GM12891 (cell line): ENCODE measurements around the gene DDIAS.
"Not testable (repeated sequence)": the region's sequence is repeated elsewhere in the genome, so short reads cannot be mapped to it uniquely, and the experiment has no call there.

Experiments
- DNase-seq: peaks from one replicate; pipeline ENCODE4 v3.0.0; 2011; ENCODE audit warnings: low spot score; ENCODE audit not compliant: insufficient read length
- FAIRE-seq: peaks from 2 replicates; lab custom pipeline; 2011; peaks lifted over from hg19 to GRCh38; lab: Jason Lieb, UNC
- PAX5 ChIP-seq: IDR thresholded peaks from 2 replicates; pipeline ENCODE4 v1.6.1; 2011; ENCODE audit warnings: low read length, moderate library complexity, mild to moderate bottlenecking; ENCODE audit not compliant: insufficient read depth, severe bottlenecking
- POLR2A ChIP-seq: IDR thresholded peaks from 2 replicates; pipeline ENCODE4 v1.6.1; 2011; ENCODE audit warnings: low read depth, low read length, control low read depth
- POLR2AphosphoS5 ChIP-seq: IDR thresholded peaks from 2 replicates; pipeline ENCODE4 v1.6.1; 2011; ENCODE audit warnings: low read depth, low read length, control low read depth
- POU2F2 ChIP-seq: IDR thresholded peaks from 2 replicates; pipeline ENCODE4 v1.6.1; 2011; ENCODE audit warnings: low read depth, mild to moderate bottlenecking, control low read depth, low read length, moderate library complexity
- SPI1 ChIP-seq: IDR thresholded peaks from 2 replicates; pipeline ENCODE4 v1.6.1; 2011; ENCODE audit warnings: low read depth, low read length, control low read depth
- TAF1 ChIP-seq: IDR thresholded peaks from 2 replicates; pipeline ENCODE4 v1.6.1; 2011; ENCODE audit warnings: low read depth, low read length, control low read depth

DDIAS gene

GRCh38 chr11:82942376-82942775 lies 40.8 kb downstream of the DDIAS start:
- no peak for DNase-seq
- FAIRE-seq: no peak
- TF ChIP-seq POU2F2 (no peak), PAX5 (no peak), POLR2AphosphoS5 (no peak), SPI1 (no peak), POLR2A (no peak), TAF1 (no peak)

GRCh38 chr11:82943430-82943829 lies 41.9 kb downstream of the DDIAS start:
- FAIRE-seq, DNase-seq: not testable (repeated sequence)

- DNase-seq (no peak), FAIRE-seq (no peak)
- TF ChIP-seq POU2F2 (no peak), PAX5 (no peak), POLR2AphosphoS5 (no peak), POLR2A (no peak), SPI1 (no peak), TAF1 (no peak)
Measured at GRCh38 chr11:82944198-82944597, 42.7 kb downstream of the DDIAS start.

GRCh38 chr11:82945041-82945440 lies 43.5 kb downstream of the DDIAS start:
- DNase-seq, FAIRE-seq: not testable (repeated sequence)

GRCh38 chr11:82945682-82946081 lies 44.1 kb downstream of the DDIAS start:
- TF ChIP-seq SPI1 (no peak), PAX5 (no peak)
- DNase-seq (no peak), FAIRE-seq (no peak)

GRCh38 chr11:82949352-82949751 lies 47.8 kb downstream of the DDIAS start:
- FAIRE-seq (no peak), DNase-seq (no peak)
- no peak for TF ChIP-seq POU2F2

- FAIRE-seq, DNase-seq: not testable (repeated sequence)
Measured at GRCh38 chr11:82950502-82950901, 49.0 kb downstream of the DDIAS start.

- FAIRE-seq, DNase-seq: not testable (repeated sequence)
Measured at GRCh38 chr11:82955736-82956453, 54.4 kb downstream of the DDIAS start.

GRCh38 chr11:82959987-82960778 lies 58.6 kb downstream of the DDIAS start:
- FAIRE-seq: peak; percentile 87
- DNase-seq: no peak

GRCh38 chr11:82960779-82961143 lies 59.2 kb downstream of the DDIAS start:
- FAIRE-seq: no peak

More at GRCh38 chr11:82959987-82960778, 58.6 kb downstream of the DDIAS start:
- TF ChIP-seq TAF1: no peak
- TF ChIP-seq POLR2AphosphoS5: no peak
- TF ChIP-seq POLR2A: no peak
- no peak for TF ChIP-seq SPI1
- no peak for TF ChIP-seq POU2F2
- TF ChIP-seq PAX5: no peak

GRCh38 chr11:82962021-82962420 lies 60.5 kb downstream of the DDIAS start:
- not testable (repeated sequence) for FAIRE-seq, DNase-seq

More at GRCh38 chr11:82960779-82961143, 59.2 kb downstream of the DDIAS start:
- DNase-seq: no peak
- no peak for TF ChIP-seq POLR2A
- no peak for TF ChIP-seq SPI1
- TF ChIP-seq PAX5: no peak
- no peak for TF ChIP-seq POU2F2
- TF ChIP-seq TAF1: no peak
- TF ChIP-seq POLR2AphosphoS5: no peak

- DNase-seq: no peak
- no peak for FAIRE-seq
- TF ChIP-seq POU2F2: no peak
- TF ChIP-seq POLR2A: no peak
- TF ChIP-seq TAF1: no peak
- TF ChIP-seq SPI1: no peak
- TF ChIP-seq PAX5: no peak
- no peak for TF ChIP-seq POLR2AphosphoS5
Measured at GRCh38 chr11:82967381-82967780, 65.8 kb downstream of the DDIAS start.
